HEK293 (cell line): Measurements from ENCODE around the gene APLP1.

ENCODE experiments used
- ATF2 ChIP-seq: fragments of 450-650 bp; formaldehyde crosslinking; IDR thresholded peaks from 2 replicates; pipeline ENCODE4 v1.5.1; 2016; ENCODE audit warnings: missing biosample characterization, missing genetic modification characterization, low read depth
- GLI2 ChIP-seq: fragments of 450-650 bp; formaldehyde crosslinking; IDR thresholded peaks from 2 replicates; pipeline ENCODE4; 2017; ENCODE audit warnings: missing biosample characterization, missing genetic modification characterization, low read depth, borderline replicate concordance
- HIC1 ChIP-seq: fragments of 450-650 bp; formaldehyde crosslinking; IDR thresholded peaks from 2 replicates; pipeline ENCODE4 v1.5.1; 2016; ENCODE audit warnings: missing biosample characterization, missing genetic modification characterization
- HOXA7 ChIP-seq: sonication (generic); formaldehyde crosslinking; IDR thresholded peaks from 2 replicates; pipeline ENCODE4 v1.8.1; 2022; ENCODE audit warnings: missing genetic modification reagents, borderline replicate concordance
- HOXD13 ChIP-seq: sonication (generic); formaldehyde crosslinking; IDR thresholded peaks from 2 replicates; pipeline ENCODE4 v1.8.0; 2022; ENCODE audit warnings: missing genetic modification reagents, borderline replicate concordance
- KLF7 ChIP-seq: fragments of 450-650 bp; formaldehyde crosslinking; IDR thresholded peaks from 2 replicates; pipeline ENCODE4 v1.5.1; 2016; ENCODE audit warnings: missing biosample characterization, missing genetic modification characterization, borderline replicate concordance
- PRDM2 ChIP-seq: fragments of 450-650 bp; formaldehyde crosslinking; IDR thresholded peaks from 2 replicates; pipeline ENCODE4 v1.5.1; 2016; ENCODE audit warnings: missing biosample characterization, missing genetic modification characterization, borderline replicate concordance
- PRDM4 ChIP-seq: fragments of 450-650 bp; formaldehyde crosslinking; IDR thresholded peaks from 2 replicates; pipeline ENCODE4 v1.5.1; 2017; ENCODE audit warnings: missing biosample characterization, missing genetic modification characterization
- ZBTB48 ChIP-seq: fragments of 450-650 bp; formaldehyde crosslinking; IDR thresholded peaks from 2 replicates; pipeline ENCODE4 v1.5.1; 2016; ENCODE audit warnings: missing biosample characterization, missing genetic modification characterization
- ZBTB8A ChIP-seq: fragments of 450-650 bp; formaldehyde crosslinking; IDR thresholded peaks from 2 replicates; pipeline ENCODE4 v1.5.1; 2016; ENCODE audit warnings: missing biosample characterization, missing genetic modification characterization
- ZIC2 ChIP-seq: fragments of 450-650 bp; formaldehyde crosslinking; IDR thresholded peaks from 2 replicates; pipeline ENCODE4 v1.5.1; 2016; ENCODE audit warnings: missing biosample characterization, missing genetic modification characterization
- ZNF175 ChIP-seq: fragments of 450-650 bp; formaldehyde crosslinking; IDR thresholded peaks from 2 replicates; pipeline ENCODE4 v1.5.1; 2016; ENCODE audit warnings: missing biosample characterization, missing genetic modification characterization
- ZNF184 ChIP-seq: fragments of 450-650 bp; IDR thresholded peaks from 2 replicates; pipeline ENCODE4 v1.5.1; 2018; ENCODE audit warnings: missing biosample characterization, mild to moderate bottlenecking, missing genetic modification characterization
- ZNF202 ChIP-seq: fragments of 450-650 bp; formaldehyde crosslinking; IDR thresholded peaks from 2 replicates; pipeline ENCODE4 v1.5.1; 2016; ENCODE audit warnings: missing biosample characterization, missing genetic modification characterization, borderline replicate concordance
- ZNF239 ChIP-seq: fragments of 450-650 bp; formaldehyde crosslinking; IDR thresholded peaks from 2 replicates; pipeline ENCODE4 v1.5.1; 2016; ENCODE audit warnings: missing biosample characterization, missing genetic modification characterization
- ZNF26 ChIP-seq: fragments of 450-650 bp; formaldehyde crosslinking; IDR thresholded peaks from 2 replicates; pipeline ENCODE4 v1.5.1; 2016; ENCODE audit warnings: missing biosample characterization, missing genetic modification characterization
- ZNF266 ChIP-seq: fragments of 450-650 bp; formaldehyde crosslinking; IDR thresholded peaks from 2 replicates; pipeline ENCODE4 v1.5.1; 2016; ENCODE audit warnings: missing biosample characterization, missing genetic modification characterization, low read depth
- ZNF501 ChIP-seq: fragments of 450-650 bp; formaldehyde crosslinking; IDR thresholded peaks from 2 replicates; pipeline ENCODE4 v1.5.1; 2016; ENCODE audit warnings: missing biosample characterization, missing genetic modification characterization
- ZNF514 ChIP-seq: fragments of 450-650 bp; formaldehyde crosslinking; IDR thresholded peaks from 2 replicates; pipeline ENCODE4 v1.5.1; 2016; ENCODE audit warnings: missing biosample characterization, missing genetic modification characterization
- ZNF529 ChIP-seq: fragments of 450-650 bp; formaldehyde crosslinking; IDR thresholded peaks from 2 replicates; pipeline ENCODE4 v1.5.1; 2017; ENCODE audit warnings: missing genetic modification characterization, missing biosample characterization; ENCODE audit not compliant: insufficient replicate concordance
- ZNF558 ChIP-seq: fragments of 450-650 bp; formaldehyde crosslinking; IDR thresholded peaks from 2 replicates; pipeline ENCODE4 v1.5.1; 2016; ENCODE audit warnings: missing biosample characterization, missing genetic modification characterization
- ZNF580 ChIP-seq: fragments of 450-650 bp; formaldehyde crosslinking; IDR thresholded peaks from 2 replicates; pipeline ENCODE4 v1.5.1; 2016; ENCODE audit warnings: missing biosample characterization, missing genetic modification characterization
- ZNF677 ChIP-seq: fragments of 450-650 bp; IDR thresholded peaks from 2 replicates; pipeline ENCODE4 v1.5.0; 2018; ENCODE audit warnings: missing biosample characterization, mild to moderate bottlenecking, missing genetic modification characterization, moderate library complexity
- ZSCAN16 ChIP-seq: fragments of 450-650 bp; formaldehyde crosslinking; IDR thresholded peaks from 2 replicates; pipeline ENCODE4 v1.5.1; 2016; ENCODE audit warnings: missing biosample characterization, missing genetic modification characterization
- ZSCAN4 ChIP-seq: fragments of 450-650 bp; formaldehyde crosslinking; IDR thresholded peaks from 2 replicates; pipeline ENCODE4 v1.5.1; 2017; ENCODE audit warnings: missing biosample characterization, missing genetic modification characterization

The APLP1 gene

GRCh38 chr19:35879770-35880317, 11.5 kb downstream of the APLP1 start (continued):
- TF ChIP-seq ZNF514 (tag by site-specific recombination) (no peak), ZBTB8A (tag by site-specific recombination) (peak; percentile 71), ZNF501 (tag by site-specific recombination) (peak; percentile 90), ZNF26 (no peak), ZNF266 (tag by site-specific recombination) (no peak), HOXD13 (CRISPR knock-in tag) (no peak), ZIC2 (tag by site-specific recombination) (peak; percentile 83), HOXA7 (CRISPR knock-in tag) (peak; percentile 89; the same call in 1 of the 2 replicates), ZNF175 (tag by site-specific recombination) (no peak), ZNF529 (tag by site-specific recombination) (no peak), ZNF558 (peak; percentile 34; the same call in 1 of the 2 replicates), GLI2 (tag by site-specific recombination) (no peak), HIC1 (tag by site-specific recombination) (peak; percentile 88), ZBTB48 (tag by site-specific recombination) (peak; percentile 95), PRDM4 (peak; percentile 84), ZNF677 (tag by site-specific recombination) (no peak), ZNF184 (tag by site-specific recombination) (no peak), ATF2 (tag by site-specific recombination) (0 out of 2 replicates have a peak, but pooled peaks have one; percentile 3), PRDM2 (tag by site-specific recombination) (no peak; the same call in 1 of the 2 replicates), ZNF580 (tag by site-specific recombination) (peak; percentile 45; the same call in 1 of the 2 replicates), KLF7 (tag by site-specific recombination) (peak; percentile 90), ZNF202 (tag by site-specific recombination) (no peak), ZNF239 (no peak), ZSCAN4 (tag by site-specific recombination) (no peak), ZSCAN16 (tag by site-specific recombination) (no peak)
